Urinary bladder (tissue), 4 donors: ENCODE results near the gene XRN2. TPM values are rescaled to one million over a fixed set of nuclear protein-coding genes. Genes with fewer than 3 reads are reported as not detected.

Experiments used
- DNase-seq: peaks from one replicate; pipeline ENCODE4 v3.0.0-alpha.2; 2015; ENCODE audit errors: extremely low spot score
- H3K27ac ChIP-seq: one replicate; pipeline ENCODE4 v1.5.1; 2013; ENCODE audit warnings: low read depth, mild to moderate bottlenecking, moderate library complexity
- H3K36me3 ChIP-seq: one replicate; pipeline ENCODE4 v1.6.1; 2013; ENCODE audit warnings: mild to moderate bottlenecking, moderate library complexity; ENCODE audit not compliant: insufficient read depth
- H3K4me1 ChIP-seq: one replicate; pipeline ENCODE4 v1.6.1; 2013; ENCODE audit warnings: mild to moderate bottlenecking, moderate library complexity; ENCODE audit not compliant: insufficient read depth
- H3K4me3 ChIP-seq: one replicate; pipeline ENCODE4 v1.5.1; 2013; ENCODE audit warnings: low read depth, low read length
- WGBS: extraction: QIAGEN DNeasy Blood & Tissue Kit; methylation state at CpG from one replicate; pipeline ENCODE4 v1.1.7; 2013; 5-methylcytosine and 5-hydroxymethylcytosine counted together
- polyA plus RNA-seq: library from polyadenylated mRNA; stranded (reverse); fragments of 200-250 nt; gene quantifications from one replicate; pipeline ENCODE4 v1.2.3, GENCODE V29; 2013
- total RNA-seq: library from RNA; depleted of rRNA; stranded (reverse); fragments of >200 nt; gene quantifications from one replicate; pipeline ENCODE4 v1.2.3, GENCODE V29; 2014
- donor health status: healthy with polysubstance abuse.
- donor health status: healthy.

The XRN2 gene
- 70.2 TPM for total RNA-seq
- polyA plus RNA-seq: 44.2 TPM

- H3K4me1 ChIP-seq: peaks cover 2% of the 10 kb centered on the region
- under 1% methylated on average over 87 of the region's 87 CpGs for WGBS
- peak within 1 kb of the TSS; percentile 79 for H3K4me3 ChIP-seq
- H3K27ac ChIP-seq: peak within 1 kb of the TSS; percentile 91
- DNase-seq: peak; percentile 85
- H3K36me3 ChIP-seq: peaks cover under 1% of the 10 kb centered on the region
Observed at GRCh38 chr20:21303061-21303871, at the start of gene XRN2. Gene XRN2 (plus strand): TSS chr20:21303331. CDS start chr20:21303399, 68 bp downstream.

DNA sequence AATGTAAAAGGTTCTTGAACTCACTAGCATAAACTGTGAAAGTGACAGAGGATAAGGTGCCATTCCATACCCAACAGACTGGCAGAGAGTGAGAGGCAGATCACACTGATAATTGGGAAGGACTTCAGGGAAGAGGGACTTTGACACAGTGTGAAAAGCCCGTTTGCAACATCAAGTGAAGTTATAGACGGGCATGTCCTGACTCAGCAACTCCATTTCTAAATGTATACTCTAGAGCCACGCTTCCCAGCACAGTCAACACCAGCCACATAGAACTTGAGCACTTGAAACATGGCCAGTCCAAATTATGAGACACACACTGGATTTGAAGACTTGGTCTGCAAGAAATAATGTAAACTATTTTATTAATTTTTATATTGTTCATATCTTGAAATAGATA, 45.9 kb upstream of the XRN2 start:
- no peak overlapping the region for H3K4me3 ChIP-seq
- WGBS: 76% methylated on average over 3 of the region's 3 CpGs
- H3K36me3 ChIP-seq: no peaks in the 10 kb centered on the region
- no peak for DNase-seq
- no peaks in the 10 kb centered on the region for H3K4me1 ChIP-seq
- no peak overlapping the region for H3K27ac ChIP-seq

DNA sequence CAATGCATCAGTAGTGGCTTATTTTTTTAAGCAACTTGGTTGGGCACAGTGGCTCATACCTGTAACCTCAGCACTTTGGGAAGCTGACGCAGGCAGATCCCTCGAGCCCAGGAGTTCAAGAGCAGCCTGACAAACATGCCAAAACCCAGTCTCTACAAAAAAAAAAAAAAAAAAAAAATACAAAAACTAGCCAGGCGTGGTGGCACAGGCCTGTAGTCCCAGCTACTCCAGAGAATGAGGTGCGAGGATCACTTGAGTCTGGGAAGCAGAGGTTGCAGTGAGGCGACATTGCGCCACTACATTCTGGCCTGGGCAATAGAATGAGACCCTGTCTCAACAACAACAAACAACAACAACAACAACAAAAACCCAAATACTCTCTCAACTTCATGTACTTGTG, 44.7 kb upstream of the XRN2 start:
- H3K27ac ChIP-seq: no peak overlapping the region
- no peaks in the 10 kb centered on the region for H3K4me1 ChIP-seq
- no peaks in the 10 kb centered on the region for H3K36me3 ChIP-seq
- WGBS: 89% methylated on average over 6 of the region's 6 CpGs
- no peak overlapping the region for H3K4me3 ChIP-seq
- no peak for DNase-seq

DNA sequence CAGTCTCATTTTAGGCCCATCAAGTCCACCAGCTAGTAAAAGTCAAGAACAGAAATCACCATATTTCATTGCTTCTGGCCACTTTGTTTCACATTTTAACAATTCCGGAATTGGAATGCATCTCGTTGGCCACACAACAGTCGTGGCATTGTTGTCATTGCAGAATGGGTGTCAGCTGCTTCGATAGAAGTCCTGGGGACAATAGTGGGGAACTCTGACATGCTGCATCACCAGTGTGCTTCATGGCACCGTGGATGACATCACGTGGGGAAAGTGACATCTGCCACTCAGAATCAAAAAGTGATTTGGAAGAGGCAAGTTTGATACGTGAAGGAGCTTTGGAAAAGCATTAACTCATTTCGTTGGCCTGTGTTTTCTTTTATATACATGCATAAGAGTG, 43.8 kb upstream of the XRN2 start:
- H3K27ac ChIP-seq: no peak overlapping the region
- WGBS: 85% methylated on average over 8 of the region's 8 CpGs
- DNase-seq: no peak
- H3K4me3 ChIP-seq: no peak overlapping the region
- H3K36me3 ChIP-seq: no peaks in the 10 kb centered on the region
- no peaks in the 10 kb centered on the region for H3K4me1 ChIP-seq

GRCh38 chr20:21262812-21263211, 40.3 kb upstream of the XRN2 start:
- 70% methylated on average over 2 of the region's 2 CpGs for WGBS
- Histone ChIP-seq H3K4me3 (no peak overlapping the region), H3K4me1 (no peaks in the 10 kb centered on the region), H3K36me3 (no peaks in the 10 kb centered on the region), H3K27ac (no peak overlapping the region)
- no peak for DNase-seq

DNA sequence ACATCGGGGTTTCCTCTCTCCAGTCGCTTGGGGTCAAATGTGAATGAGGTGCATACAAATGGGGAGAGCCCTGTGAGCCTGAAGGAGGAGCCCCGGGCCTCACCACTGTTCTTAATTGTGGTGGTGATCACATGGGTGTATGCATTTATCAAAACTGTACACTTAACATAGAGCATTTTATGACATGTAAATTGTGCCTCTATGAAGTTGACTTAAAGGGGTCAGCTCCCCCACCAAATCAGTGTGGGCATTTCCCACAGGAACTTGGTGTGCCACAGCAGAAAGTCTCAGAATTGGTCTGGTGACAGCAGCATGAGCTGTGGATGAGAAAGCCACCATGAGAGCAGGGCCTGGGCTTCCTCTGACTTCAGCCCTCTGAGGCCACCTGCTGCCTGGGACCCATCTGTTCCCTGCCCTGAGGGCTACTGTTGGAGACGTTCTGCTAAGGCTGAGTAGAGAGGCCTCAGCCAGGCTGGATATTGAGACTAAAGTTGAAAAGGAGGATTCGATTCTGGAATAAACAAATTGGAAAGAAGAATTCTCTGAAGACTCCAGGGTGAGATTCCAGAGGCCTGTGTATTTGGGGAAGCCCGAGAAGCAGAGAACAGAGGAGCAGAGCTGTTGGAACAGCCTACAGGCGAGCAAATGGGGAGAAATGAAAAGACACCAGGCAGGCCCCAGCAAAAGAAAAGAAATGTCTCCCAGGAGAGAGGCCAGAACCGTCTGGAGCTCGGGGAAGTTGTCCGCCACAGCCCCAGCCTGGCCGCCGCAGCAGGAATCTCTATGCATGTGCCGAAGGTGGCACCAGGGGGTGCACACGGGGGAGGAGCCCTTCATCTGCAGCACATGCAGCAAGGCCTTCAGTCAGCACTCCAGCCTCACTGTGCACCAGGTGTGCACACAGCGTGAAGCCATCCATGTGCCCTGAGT, 37.6 kb upstream of the XRN2 start:
- no peak for DNase-seq
- no peak overlapping the region for H3K4me3 ChIP-seq
- WGBS: 78% methylated on average over 15 of the region's 15 CpGs
- H3K4me1 ChIP-seq: no peaks in the 10 kb centered on the region
- no peak overlapping the region for H3K27ac ChIP-seq
- no peaks in the 10 kb centered on the region for H3K36me3 ChIP-seq

GRCh38 chr20:21266191-21266536, 37.0 kb upstream of the XRN2 start:
- 92% methylated on average over 5 of the region's 5 CpGs for WGBS

GRCh38 chr20:21269772-21270171, 33.4 kb upstream of the XRN2 start:
- Histone ChIP-seq H3K4me3 (no peak overlapping the region), H3K27ac (no peak overlapping the region), H3K4me1 (no peaks in the 10 kb centered on the region), H3K36me3 (no peaks in the 10 kb centered on the region)
- WGBS: 57% methylated on average over 2 of the region's 2 CpGs
- no peak for DNase-seq

More at GRCh38 chr20:21266191-21266536, 37.0 kb upstream of the XRN2 start:
- DNase-seq: no peak
- H3K36me3 ChIP-seq: no peaks in the 10 kb centered on the region
- H3K27ac ChIP-seq: no peak overlapping the region
- H3K4me1 ChIP-seq: no peaks in the 10 kb centered on the region
- H3K4me3 ChIP-seq: no peak overlapping the region

- Histone ChIP-seq H3K4me1 (no peaks in the 10 kb centered on the region), H3K27ac (no peak overlapping the region), H3K4me3 (no peak overlapping the region), H3K36me3 (no peaks in the 10 kb centered on the region)
- WGBS: 81% methylated on average over 8 of the region's 8 CpGs
- no peak for DNase-seq
Observed at GRCh38 chr20:21270806-21271205, 32.3 kb upstream of the XRN2 start.

DNA sequence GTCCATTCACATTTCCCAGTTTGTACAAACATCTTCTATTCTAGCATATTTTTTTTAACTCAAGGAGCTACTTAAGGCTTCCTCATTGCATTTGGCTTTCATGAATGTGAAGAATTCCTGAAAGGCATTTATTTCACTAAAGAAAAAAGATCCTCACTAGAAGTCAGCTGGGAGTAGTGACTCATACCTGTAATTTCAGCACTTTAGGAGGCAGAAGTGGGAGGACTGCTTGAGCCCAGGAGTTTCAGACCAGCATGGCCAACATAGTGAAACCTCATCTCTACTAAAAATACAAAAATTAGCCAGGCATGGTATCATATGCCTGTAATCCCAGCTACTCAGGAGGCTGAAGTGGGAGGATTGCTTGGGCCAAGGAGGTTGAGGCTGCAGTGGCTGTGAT, 30.9 kb upstream of the XRN2 start:
- Histone ChIP-seq H3K27ac (no peak overlapping the region), H3K4me1 (no peaks in the 10 kb centered on the region), H3K36me3 (no peaks in the 10 kb centered on the region), H3K4me3 (no peak overlapping the region)
- no peak for DNase-seq

GRCh38 chr20:21272679-21273078, 30.5 kb upstream of the XRN2 start:
- no peak overlapping the region for H3K27ac ChIP-seq
- H3K36me3 ChIP-seq: no peaks in the 10 kb centered on the region
- H3K4me1 ChIP-seq: no peaks in the 10 kb centered on the region
- no peak overlapping the region for H3K4me3 ChIP-seq
- DNase-seq: no peak
- 78% methylated on average over 3 of the region's 3 CpGs for WGBS

- Histone ChIP-seq H3K4me3 (no peak overlapping the region), H3K4me1 (no peaks in the 10 kb centered on the region), H3K36me3 (no peaks in the 10 kb centered on the region), H3K27ac (no peak overlapping the region)
- 85% methylated on average over 8 of the region's 8 CpGs for WGBS
- DNase-seq: no peak
Observed at GRCh38 chr20:21273755-21274386, 29.3 kb upstream of the XRN2 start.

GRCh38 chr20:21278829-21279228, 24.3 kb upstream of the XRN2 start:
- no peak for DNase-seq
- Histone ChIP-seq H3K4me3 (no peak overlapping the region), H3K4me1 (no peaks in the 10 kb centered on the region), H3K36me3 (no peaks in the 10 kb centered on the region), H3K27ac (no peak overlapping the region)
- 95% methylated on average over 2 of the region's 2 CpGs for WGBS
